ENCODE measurements around the gene BTBD18.

GRCh38 chr11:57771365-57771764 lies 19.7 kb upstream of the BTBD18 start:
- TF ChIP-seq CTCF (IDR thresholded peaks at IDR 0.05; ENCODE audit: insufficient read depth, low read length) (no peak), POLR2AphosphoS5 (IDR thresholded peaks at IDR 0.05; ENCODE audit: low read depth) (no peak)

All from HL-60 (cell line).